Airway epithelial cell (primary cell): Measurements from ENCODE around the gene TLCD5. TPM values are rescaled to one million over a fixed set of nuclear protein-coding genes. Genes with fewer than 3 reads are reported as not detected.

Source experiments
- total RNA-seq: library from RNA; depleted of rRNA; stranded (reverse); fragments of >200 nt; gene quantifications from 2 replicates; pipeline ENCODE4 v1.2.3, GENCODE V29; 2015

Gene TLCD5
- 1.3 and 2.0 TPM in 2 replicates for total RNA-seq

DNA sequence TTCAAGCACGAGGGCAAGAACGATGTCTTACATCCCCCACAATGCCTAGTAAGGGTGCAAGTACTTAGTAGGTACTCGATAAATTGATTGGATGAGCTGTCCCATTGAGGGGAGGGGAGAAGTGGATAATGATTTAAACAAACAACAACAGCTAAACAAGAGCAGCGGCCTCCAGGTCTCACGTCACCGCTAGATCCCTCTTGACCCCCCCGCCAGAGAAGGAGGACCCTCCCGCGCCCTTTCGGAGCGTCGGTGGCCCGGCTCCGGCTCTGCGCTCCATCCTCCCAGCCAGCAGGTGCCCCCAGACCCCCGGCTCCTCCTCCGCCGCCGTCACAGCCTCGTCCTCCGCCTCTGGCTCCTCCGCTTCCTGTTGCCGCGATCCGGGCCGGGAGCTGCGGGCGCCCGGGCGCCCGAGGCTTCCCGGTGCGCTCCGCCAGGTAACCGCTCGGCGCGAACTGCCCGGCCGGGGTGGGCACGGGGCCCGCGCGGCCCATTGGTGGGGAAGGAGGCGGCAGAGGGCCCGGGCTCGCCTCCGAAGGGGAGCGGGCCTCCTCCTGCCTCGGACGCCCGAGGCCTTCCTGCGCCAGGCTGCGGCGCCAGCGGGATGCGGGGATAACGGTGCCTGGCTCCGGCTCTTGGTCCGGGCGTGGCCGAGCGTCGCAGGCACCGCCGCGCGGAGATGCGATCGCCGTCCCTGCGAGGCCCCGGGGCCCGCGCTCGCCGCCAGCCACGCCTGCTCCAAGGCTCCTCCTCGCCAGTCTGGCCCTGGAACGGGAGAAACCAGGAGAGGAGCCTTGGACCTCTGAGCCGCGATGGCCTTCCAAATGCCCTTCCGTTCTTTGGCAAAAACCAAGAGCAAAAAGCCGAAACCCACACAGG, at the start of gene TLCD5:
TSS of gene TLCD5 (plus strand) at position 368 of the 879 bp plus-strand sequence. CDS start 2,143 bp downstream, outside the sequence.

DNA sequence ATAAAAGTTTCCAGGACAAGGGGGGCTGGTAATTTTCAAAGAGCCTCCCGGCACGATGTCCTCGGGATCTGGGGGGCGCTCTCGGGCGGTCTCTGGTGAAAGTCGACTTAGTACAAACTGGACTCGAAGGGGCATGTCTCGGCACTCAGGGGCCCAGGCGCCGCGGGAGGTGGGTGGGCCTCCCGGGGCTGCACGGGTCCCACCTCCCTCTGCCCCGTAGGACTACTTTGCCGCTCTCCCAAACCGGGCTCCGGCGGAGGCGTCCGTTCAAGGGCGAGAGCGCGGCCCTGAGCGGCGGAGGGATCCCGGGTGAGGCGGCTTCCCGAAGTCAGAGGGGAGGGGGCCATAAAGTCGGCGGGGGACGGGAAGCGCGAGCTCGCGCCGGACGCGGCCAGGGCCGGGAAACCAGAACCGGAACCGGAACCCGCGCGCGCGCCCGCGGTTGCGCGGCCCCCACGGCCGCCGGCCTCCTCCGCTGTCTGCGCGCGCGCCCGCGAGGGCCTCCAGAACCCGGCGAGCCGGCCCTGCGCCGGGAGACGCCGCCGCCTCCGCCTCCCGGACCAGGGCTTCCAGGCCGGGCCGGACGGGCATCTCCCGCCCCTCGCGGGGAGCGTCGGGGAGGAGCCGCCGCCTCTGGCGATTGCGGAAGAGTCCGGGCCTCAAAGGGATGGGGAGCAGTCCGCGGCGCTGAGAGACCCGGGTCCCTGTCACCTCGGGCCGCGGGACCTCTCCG, 11.0 kb downstream of the TLCD5 start, which contains the start of gene ARHGEF12:
TSS of gene ARHGEF12 (plus strand) at position 506 of the 733 bp plus-strand sequence. CDS start 831 bp downstream, outside the sequence.

Other genes with a start within 250 kb of the TLCD5 start
- 314 and 489 TPM in 2 replicates for gene TRIM29, start 187.2 kb upstream of the TLCD5 start, total RNA-seq
- gene OAF, start 114.3 kb upstream of the TLCD5 start, total RNA-seq: 25.7 and 26.0 TPM in 2 replicates
- gene POU2F3, start 85.2 kb upstream of the TLCD5 start, total RNA-seq: 0.49 and 0.51 TPM in 2 replicates
- 32.6 and 45.4 TPM in 2 replicates for gene ARHGEF12, start 11.1 kb downstream of the TLCD5 start, total RNA-seq
- gene GRIK4, start 186.4 kb downstream of the TLCD5 start, total RNA-seq: not detected in 2 replicates